Stomach (tissue), 4 donors: ENCODE data around the gene SEMA4B.

Experiments
- POLR2A ChIP-seq, 4 donors: fragments of 450-650 bp; IDR thresholded peaks; one replicate each; pipeline ENCODE4 v1.6.1; 2016; ENCODE audit warnings: antibody characterized with exemption in 4 of 4, control low read depth in 2 of 4, mild to moderate bottlenecking in 1 of 4, moderate library complexity in 1 of 4
- POLR2AphosphoS5 ChIP-seq, 3 donors: sonication (generic); formaldehyde crosslinking; IDR thresholded peaks; one replicate each; pipeline ENCODE4 v1.6.1; 2016; ENCODE audit warnings: antibody characterized with exemption in 3 of 3
- TF ChIP-seq, protein P1 (sequence below), 7 experiments: fragments of 450-650 bp in 4 of 7; fragments of 200-600 bp in 3 of 7; sonication (generic) in 3 of 7; IDR thresholded peaks; one replicate each; pipeline ENCODE4 v1.5.1; 2016 to 2019; ENCODE audit warnings: antibody characterized with exemption in 7 of 7, control low read depth in 2 of 7, mild to moderate bottlenecking in 1 of 7

DNA sequence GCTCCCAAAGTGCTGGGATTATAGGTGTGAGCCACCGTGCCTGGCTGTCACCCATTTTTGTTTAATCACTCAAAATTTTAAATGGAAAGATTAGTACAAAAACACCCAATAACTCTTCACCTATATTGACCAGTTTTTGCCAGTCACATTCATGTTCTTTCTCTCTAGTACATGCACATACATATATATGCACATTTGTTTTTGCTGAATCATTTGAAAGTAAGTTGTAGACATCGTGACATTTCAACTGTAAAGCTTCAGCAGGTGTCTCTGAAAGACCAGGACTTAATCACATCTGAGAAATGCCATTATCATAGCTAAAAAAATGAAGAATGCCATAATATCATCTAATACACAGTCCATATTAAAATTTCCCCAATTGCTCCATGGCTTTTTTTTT is 6.5 kb upstream of the SEMA4B start:
- TF ChIP-seq, protein P1, sequence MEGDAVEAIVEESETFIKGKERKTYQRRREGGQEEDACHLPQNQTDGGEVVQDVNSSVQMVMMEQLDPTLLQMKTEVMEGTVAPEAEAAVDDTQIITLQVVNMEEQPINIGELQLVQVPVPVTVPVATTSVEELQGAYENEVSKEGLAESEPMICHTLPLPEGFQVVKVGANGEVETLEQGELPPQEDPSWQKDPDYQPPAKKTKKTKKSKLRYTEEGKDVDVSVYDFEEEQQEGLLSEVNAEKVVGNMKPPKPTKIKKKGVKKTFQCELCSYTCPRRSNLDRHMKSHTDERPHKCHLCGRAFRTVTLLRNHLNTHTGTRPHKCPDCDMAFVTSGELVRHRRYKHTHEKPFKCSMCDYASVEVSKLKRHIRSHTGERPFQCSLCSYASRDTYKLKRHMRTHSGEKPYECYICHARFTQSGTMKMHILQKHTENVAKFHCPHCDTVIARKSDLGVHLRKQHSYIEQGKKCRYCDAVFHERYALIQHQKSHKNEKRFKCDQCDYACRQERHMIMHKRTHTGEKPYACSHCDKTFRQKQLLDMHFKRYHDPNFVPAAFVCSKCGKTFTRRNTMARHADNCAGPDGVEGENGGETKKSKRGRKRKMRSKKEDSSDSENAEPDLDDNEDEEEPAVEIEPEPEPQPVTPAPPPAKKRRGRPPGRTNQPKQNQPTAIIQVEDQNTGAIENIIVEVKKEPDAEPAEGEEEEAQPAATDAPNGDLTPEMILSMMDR (IDR thresholded peaks at IDR 0.05) = no peak
- TF ChIP-seq POLR2A (IDR thresholded peaks at IDR 0.05) (no peak), POLR2AphosphoS5 (IDR thresholded peaks at IDR 0.05) (no peak)
